ENCODE results near the gene SPATA2. TPM values are rescaled to one million over a fixed set of nuclear protein-coding genes. Genes with fewer than 3 reads are reported as not detected.

SPATA2 gene
- total RNA-seq, 1 donor from 2014 or later: 4.0 TPM

DNA sequence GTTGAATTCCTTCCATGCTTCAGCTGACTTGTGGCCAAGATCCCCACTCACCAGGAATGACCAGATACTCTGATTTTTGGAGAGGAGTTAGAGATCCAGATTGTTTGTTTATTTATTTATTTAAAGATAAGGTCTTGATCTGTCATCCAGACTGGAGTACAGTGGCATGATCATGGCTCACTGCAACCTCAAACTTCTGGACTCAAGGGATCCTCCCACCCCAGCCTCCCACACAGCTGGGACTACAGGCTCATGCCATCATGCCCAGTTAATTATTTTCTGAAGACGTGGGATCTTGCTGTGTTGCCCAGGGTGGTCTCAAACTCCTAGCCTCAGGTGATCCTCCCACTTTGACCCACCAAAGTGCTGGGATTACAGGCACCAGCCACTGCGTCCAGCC lies 4.1 kb upstream of the SPATA2 start:
- no peak overlapping the region for H2AFZ ChIP-seq (replicated peaks)
- Mint-ChIP-seq H3K27ac (no peak overlapping the region), H3K27me3 (ENCODE audit: insufficient read depth, low read depth) (peaks cover 2% of the 10 kb centered on the region), H3K9me3 (peaks cover 3% of the 10 kb centered on the region), H3K36me3 (no peaks in the 10 kb centered on the region), H3K4me1 (peaks cover 17% of the 10 kb centered on the region), H3K4me3 (no peak overlapping the region)
- H3F3A ChIP-seq (ENCODE audit: low read depth): peaks cover 12% of the 10 kb centered on the region
- H3K9me3 ChIP-seq (ENCODE audit: low read depth): no peaks in the 10 kb centered on the region
- H3K9ac ChIP-seq: no peak overlapping the region
- no peak for DNase-seq (ENCODE audit: low spot score)
- H4K20me1 ChIP-seq (ENCODE audit: low read depth): peaks cover 6% of the 10 kb centered on the region
- peaks cover 8% of the 10 kb centered on the region for H3K79me2 ChIP-seq (ENCODE audit: low read depth)
- no peaks in the 10 kb centered on the region for H3K27me3 ChIP-seq
- H3K4me3 ChIP-seq: no peak overlapping the region
- H3K27ac ChIP-seq: no peak overlapping the region
- no peaks in the 10 kb centered on the region for H3K4me1 ChIP-seq
- no peak for TF ChIP-seq EZH2phosphoT487 (IDR thresholded peaks at IDR 0.05)
- TF ChIP-seq, protein P1, sequence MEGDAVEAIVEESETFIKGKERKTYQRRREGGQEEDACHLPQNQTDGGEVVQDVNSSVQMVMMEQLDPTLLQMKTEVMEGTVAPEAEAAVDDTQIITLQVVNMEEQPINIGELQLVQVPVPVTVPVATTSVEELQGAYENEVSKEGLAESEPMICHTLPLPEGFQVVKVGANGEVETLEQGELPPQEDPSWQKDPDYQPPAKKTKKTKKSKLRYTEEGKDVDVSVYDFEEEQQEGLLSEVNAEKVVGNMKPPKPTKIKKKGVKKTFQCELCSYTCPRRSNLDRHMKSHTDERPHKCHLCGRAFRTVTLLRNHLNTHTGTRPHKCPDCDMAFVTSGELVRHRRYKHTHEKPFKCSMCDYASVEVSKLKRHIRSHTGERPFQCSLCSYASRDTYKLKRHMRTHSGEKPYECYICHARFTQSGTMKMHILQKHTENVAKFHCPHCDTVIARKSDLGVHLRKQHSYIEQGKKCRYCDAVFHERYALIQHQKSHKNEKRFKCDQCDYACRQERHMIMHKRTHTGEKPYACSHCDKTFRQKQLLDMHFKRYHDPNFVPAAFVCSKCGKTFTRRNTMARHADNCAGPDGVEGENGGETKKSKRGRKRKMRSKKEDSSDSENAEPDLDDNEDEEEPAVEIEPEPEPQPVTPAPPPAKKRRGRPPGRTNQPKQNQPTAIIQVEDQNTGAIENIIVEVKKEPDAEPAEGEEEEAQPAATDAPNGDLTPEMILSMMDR (IDR thresholded peaks at IDR 0.05): no peak
- no peak overlapping the region for H3K4me2 ChIP-seq
- H3K36me3 ChIP-seq: no peaks in the 10 kb centered on the region

DNA sequence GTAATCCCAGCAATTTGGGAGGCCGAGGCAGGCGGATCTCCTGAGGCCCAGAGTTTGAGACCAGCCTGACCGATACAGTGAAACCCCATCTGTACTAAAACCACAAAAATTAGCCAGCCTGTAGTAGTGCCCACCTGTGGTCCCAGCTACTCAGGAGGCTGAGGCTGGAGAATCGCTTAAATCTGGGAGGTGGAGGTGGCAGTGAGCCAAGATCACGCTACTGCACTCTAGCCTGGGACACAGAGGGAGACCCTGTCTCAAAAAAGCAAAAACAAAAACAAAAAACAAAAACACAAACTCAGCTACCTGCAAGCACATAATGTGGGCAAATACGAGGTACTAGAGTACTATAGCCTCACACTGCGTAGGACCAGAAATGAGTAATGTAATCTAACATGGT lies 3.7 kb upstream of the SPATA2 start:
- Mint-ChIP-seq H3K9me3 (peaks cover 3% of the 10 kb centered on the region), H3K36me3 (no peaks in the 10 kb centered on the region), H3K27me3 (ENCODE audit: insufficient read depth, low read depth) (peaks cover 2% of the 10 kb centered on the region), H3K4me3 (no peak overlapping the region), H3K27ac (no peak overlapping the region), H3K4me1 (peaks cover 21% of the 10 kb centered on the region)
- no peak for DNase-seq (ENCODE audit: low spot score)
- H3K27ac ChIP-seq: no peak overlapping the region
- H3K4me1 ChIP-seq: no peaks in the 10 kb centered on the region
- H3K27me3 ChIP-seq: no peaks in the 10 kb centered on the region
- H3K4me2 ChIP-seq: no peak overlapping the region
- peaks cover 16% of the 10 kb centered on the region for H3F3A ChIP-seq (ENCODE audit: low read depth)
- H3K36me3 ChIP-seq: no peaks in the 10 kb centered on the region
- no peaks in the 10 kb centered on the region for H3K9me3 ChIP-seq (ENCODE audit: low read depth)
- H3K4me3 ChIP-seq: no peak overlapping the region
- no peak overlapping the region for H2AFZ ChIP-seq (replicated peaks)
- H3K79me2 ChIP-seq (ENCODE audit: low read depth): peaks cover 12% of the 10 kb centered on the region
- H4K20me1 ChIP-seq (ENCODE audit: low read depth): peaks cover 11% of the 10 kb centered on the region
- H3K9ac ChIP-seq: no peak overlapping the region
- TF ChIP-seq EZH2phosphoT487 (IDR thresholded peaks at IDR 0.05): no peak
- TF ChIP-seq EZH2 (IDR thresholded peaks at IDR 0.05): no peak
- TF ChIP-seq, protein P1 (IDR thresholded peaks at IDR 0.05): no peak

DNA sequence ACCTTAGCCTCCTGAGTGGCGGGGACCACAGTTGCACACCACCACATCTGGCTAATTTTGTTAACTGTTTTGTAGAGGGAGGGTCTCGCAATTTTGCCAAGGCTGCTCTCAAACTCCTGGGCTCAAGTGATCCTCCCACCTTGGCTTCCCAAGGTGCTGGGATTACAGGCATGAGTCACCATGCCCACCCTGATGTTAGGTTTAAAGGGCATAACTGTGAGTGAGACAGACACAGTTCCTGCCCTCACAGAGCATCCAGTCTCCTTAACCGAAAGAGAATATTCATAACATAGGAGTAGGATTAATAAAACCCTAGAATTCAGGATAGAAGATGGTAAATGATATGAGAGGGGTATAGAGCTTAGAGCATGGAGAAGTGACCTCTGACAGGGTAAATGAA lies 3.1 kb upstream of the SPATA2 start:
- Mint-ChIP-seq H3K27ac (no peak overlapping the region), H3K4me3 (no peak overlapping the region), H3K4me1 (peaks cover 27% of the 10 kb centered on the region), H3K36me3 (no peaks in the 10 kb centered on the region), H3K27me3 (ENCODE audit: insufficient read depth, low read depth) (peaks cover 2% of the 10 kb centered on the region), H3K9me3 (peaks cover 3% of the 10 kb centered on the region)
- TF ChIP-seq EZH2phosphoT487 (IDR thresholded peaks at IDR 0.05): no peak
- no peak for TF ChIP-seq EZH2 (IDR thresholded peaks at IDR 0.05)
- TF ChIP-seq, protein P1 (IDR thresholded peaks at IDR 0.05): no peak
- H3K4me3 ChIP-seq: no peak overlapping the region
- H3K9ac ChIP-seq: no peak overlapping the region
- H3K9me3 ChIP-seq (ENCODE audit: low read depth): no peaks in the 10 kb centered on the region
- H3K4me2 ChIP-seq: no peak overlapping the region
- peaks cover 16% of the 10 kb centered on the region for H4K20me1 ChIP-seq (ENCODE audit: low read depth)
- H2AFZ ChIP-seq (replicated peaks): no peak overlapping the region
- H3K36me3 ChIP-seq: no peaks in the 10 kb centered on the region
- H3K79me2 ChIP-seq (ENCODE audit: low read depth): peaks cover 18% of the 10 kb centered on the region
- H3F3A ChIP-seq (ENCODE audit: low read depth): peaks cover 17% of the 10 kb centered on the region
- no peak overlapping the region for H3K27ac ChIP-seq
- H3K27me3 ChIP-seq: no peaks in the 10 kb centered on the region
- DNase-seq (ENCODE audit: low spot score): no peak
- no peaks in the 10 kb centered on the region for H3K4me1 ChIP-seq
